H54 (cell line): Measurements from ENCODE around the gene ARMH3.
A peak's percentile ranks its signal among the peaks of the same experiment; 100 is the strongest.
"Not testable (repeated sequence)": the region's sequence is repeated elsewhere in the genome, so short reads cannot be mapped to it uniquely, and the experiment has no call there.

ENCODE experiments used
- DNase-seq: peaks from one replicate; pipeline ENCODE4 v3.0.0; 2011; ENCODE audit warnings: low spot score, mixed read lengths; ENCODE audit not compliant: insufficient read length
- FAIRE-seq: peaks from 3 replicates; lab custom pipeline; 2011; peaks lifted over from hg19 to GRCh38; lab: Jason Lieb, UNC
- POLR2A ChIP-seq: IDR thresholded peaks from 2 replicates; pipeline ENCODE4 v1.6.1; 2011; ENCODE audit warnings: low read depth, mild to moderate bottlenecking, low read length

ARMH3 gene

DNA sequence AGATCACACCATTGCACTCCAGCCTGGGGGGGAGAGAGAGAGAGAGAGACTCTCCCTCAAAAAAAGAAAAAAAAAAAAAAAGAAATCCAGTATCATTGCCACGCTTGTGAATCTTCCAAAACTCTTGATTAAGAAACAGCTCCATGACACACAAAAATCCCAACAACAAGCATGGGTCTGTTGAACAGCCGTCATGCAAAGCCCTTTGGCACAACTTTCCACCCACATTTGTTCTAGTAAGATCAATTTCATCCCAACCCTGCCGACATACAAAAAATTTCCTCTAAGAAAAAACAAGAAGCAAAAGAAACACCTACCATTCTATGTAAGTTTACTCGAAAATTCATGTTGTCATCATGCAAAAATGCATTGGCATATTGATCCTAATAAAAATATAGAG is 62.8 kb downstream of the ARMH3 start:
- FAIRE-seq (no peak), DNase-seq (no peak)
- TF ChIP-seq POLR2A = no peak

DNA sequence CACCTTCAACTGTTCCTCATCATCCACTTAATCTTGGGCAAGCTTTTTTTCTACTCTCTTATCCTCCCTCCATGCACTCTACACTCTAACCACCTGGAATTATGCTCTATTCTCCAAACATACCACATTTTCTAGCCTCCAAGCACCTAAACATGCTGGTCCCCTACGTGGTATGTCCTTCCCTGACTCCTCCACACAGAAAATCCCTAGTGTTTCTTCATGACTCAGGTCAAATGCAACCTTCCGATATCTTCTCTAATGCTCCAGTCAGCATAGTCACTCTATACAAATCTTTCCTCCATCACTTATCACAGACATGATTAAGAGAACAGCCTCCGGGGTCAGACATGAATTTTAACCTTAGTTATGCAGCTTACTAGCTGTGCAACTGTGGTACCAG is 68.8 kb downstream of the ARMH3 start:
- DNase-seq (no peak), FAIRE-seq (no peak)
- no peak for TF ChIP-seq POLR2A

DNA sequence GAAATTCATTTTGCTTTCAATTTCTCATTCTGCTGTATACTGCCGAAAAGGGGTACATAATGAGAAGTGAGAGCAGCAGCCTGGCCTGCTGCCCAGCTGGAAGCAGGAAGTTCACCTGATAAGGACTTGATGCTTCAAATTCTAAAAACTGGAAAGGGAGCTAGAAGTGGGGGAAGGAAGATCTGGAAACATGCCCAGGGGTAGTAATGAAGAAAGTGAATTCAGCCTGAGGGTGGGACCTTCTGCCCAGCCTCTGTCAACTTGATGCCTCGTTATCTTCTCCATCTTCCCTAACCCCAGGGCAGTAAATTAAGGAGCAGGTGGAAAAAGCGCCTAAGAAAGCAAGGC is 69.4 kb downstream of the ARMH3 start:
- TF ChIP-seq POLR2A = no peak
- DNase-seq = no peak
- no peak for FAIRE-seq

DNA sequence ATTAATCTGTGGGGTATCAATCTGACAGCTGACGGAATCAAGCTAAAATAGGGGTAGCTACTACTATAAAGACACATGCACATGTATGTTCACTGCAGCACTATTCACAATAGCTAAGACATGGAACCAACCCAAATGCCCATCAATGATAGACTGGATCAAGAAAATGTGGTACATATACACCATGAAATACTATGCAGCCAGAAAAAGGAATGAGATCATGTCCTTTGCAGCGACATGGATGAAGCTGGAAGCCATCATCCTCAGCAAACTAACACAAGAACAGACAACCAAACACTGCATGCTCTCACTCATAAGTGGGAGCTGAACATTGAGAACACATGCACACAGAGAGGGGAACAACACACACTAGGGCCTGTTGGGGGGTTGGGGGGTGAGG is 75.3 kb downstream of the ARMH3 start:
- not testable (repeated sequence) for FAIRE-seq, DNase-seq

DNA sequence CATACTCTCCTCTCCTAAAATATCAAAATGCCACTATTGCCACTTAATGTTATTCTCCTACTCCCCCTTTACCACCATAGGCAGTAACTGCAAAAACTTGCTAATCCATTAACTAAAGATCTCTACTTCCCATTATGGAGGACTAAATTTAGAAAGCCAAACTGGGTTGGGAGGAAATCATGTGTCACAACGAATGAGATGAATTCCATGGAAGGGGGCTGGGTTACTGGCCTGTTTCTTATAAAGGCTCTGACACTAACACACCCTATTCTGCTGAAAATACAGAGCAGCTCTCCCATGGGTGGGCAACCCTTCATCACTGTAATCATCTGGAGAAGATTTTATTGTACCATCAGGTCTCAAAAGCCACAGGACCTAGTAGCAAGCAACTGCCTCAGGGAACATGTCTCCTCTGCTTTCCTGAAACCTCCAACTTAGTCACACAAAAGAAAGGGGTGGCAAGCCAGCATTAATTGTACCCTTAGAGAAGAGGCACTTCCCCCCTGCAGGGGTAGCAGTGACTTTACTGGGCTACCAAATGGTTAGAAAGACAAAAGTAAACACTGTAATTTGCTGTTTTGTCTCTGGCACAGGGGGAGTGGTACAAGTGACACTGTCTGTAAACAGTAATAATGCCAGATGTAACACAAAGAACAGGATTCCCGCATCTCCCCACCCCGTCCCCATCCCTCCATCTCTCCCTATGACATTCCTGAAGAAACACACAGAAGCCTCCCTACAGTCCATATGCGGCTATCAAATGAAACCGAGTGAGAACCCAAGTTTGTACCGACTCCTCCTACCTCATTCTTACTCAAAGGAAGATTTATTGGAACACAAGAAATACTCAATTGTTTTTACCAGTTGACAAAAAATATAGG is 81.6 kb downstream of the ARMH3 start:
- DNase-seq (no peak), FAIRE-seq (no peak)
- no peak for TF ChIP-seq POLR2A

DNA sequence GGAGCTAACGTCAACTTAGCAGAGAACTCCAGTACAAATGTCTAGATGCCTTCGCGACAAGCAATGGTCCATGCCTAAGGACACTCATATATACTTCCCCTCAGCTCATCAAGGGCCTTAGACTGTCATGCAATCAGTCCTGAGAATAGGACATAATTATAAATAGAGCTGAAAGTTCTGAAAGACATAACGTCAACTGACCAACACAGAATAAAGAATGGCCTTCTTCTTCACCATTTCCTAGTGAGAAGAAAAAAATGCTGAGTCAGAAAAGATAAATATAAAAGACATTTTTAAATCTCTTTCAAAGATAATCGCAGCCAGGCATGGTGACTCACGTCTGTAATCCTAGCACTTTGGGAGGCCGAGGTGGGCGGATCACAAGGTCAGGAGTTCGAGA is 83.2 kb downstream of the ARMH3 start:
- FAIRE-seq (no peak), DNase-seq (no peak)
- TF ChIP-seq POLR2A = no peak

DNA sequence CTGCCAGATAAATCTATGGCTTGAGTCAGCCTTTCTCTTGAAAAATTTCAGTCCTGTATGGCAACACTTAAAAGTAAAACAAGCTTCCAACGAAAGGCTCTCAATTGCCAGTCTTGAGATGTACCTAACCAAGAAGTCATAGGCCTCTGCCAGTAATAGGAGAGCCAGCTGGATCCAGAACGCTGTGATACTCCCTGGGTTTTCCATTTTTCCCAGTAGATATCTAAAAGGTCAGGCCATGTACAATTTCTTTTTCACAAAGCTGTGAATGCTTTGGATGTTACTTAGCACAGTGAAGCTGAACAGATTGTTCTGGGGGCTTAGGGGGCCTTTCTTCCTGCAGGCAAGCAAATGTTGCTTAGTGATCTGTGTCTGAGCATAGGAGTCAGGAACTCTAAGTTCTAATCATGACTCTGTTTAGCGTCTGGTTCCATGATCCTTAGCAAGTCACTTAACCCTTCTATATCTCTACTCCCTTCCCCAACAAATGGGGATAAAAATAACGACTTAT is 86.5 kb downstream of the ARMH3 start:
- no peak for DNase-seq
- FAIRE-seq = no peak
- TF ChIP-seq POLR2A = no peak

DNA sequence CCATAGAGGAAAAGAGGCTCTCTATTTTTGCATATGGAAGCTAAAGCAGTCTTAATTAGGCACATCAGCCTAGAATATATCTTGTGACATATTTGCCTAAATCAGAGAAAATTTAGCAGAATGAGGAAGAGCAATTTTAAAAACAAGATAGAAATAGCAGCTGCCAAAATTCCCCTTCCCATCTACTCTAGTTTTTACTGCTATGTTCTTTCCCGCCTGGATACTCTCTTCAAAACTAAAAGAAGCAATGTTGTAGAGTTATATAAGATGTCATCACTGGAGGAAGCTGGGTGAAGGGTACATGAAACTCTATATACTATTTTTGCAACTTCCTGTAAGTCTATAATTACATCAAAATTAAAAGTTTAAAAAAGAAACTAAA is 87.0 kb downstream of the ARMH3 start:
- no peak for FAIRE-seq
- TF ChIP-seq POLR2A = no peak
- no peak for DNase-seq

DNA sequence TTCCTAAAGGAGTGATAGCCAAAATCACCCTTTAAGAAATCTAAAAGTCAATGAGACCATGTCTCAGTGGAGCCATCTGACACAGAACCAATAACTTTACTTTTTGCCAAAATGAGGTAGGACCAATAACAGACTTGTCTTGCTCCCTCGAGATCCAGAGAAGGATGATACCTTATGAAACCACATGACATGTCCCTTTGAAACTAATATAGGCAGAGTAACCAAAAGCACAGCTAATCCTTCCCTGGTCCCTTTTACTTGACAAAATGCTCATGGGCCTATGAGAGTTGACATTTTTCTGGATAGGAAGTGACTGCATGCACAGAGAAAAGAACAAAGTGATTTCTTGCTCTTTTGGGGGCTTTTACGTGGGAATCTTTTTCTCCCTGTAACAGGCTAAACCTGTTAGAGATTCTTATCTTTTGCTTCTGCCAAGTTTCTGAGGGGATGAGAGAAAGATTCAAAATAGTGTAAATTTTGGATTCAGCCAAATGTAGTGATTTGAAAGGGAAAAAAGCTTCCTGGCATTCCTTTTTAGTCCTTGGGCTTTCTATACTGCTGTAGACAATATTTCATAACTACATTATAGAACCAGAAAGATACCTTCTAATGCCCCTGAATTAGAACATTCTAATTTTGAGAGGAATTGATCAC is 87.6 kb downstream of the ARMH3 start:
- DNase-seq = no peak
- TF ChIP-seq POLR2A = no peak
- FAIRE-seq = no peak

DNA sequence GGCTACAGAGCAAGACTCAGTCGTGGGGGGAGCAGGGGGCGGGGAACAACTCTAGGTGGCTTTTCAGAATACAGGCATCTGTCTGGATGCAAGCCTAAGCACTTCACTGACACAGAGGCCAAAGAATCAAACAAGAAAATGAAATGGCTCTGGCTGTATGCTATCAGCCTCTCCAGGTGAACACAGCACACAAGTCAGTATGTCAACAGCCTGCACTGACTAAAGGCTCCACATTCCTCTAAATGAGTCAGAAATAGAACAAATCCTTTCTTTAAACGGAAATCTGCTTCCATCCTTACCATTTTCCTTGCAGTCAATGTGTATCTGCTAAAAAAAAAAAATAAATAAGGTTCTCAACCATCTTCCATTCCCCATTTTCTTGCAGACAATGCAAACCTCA is 88.3 kb downstream of the ARMH3 start:
- DNase-seq = peak; percentile 42
- FAIRE-seq = peak; percentile 82
- TF ChIP-seq POLR2A = no peak

DNA sequence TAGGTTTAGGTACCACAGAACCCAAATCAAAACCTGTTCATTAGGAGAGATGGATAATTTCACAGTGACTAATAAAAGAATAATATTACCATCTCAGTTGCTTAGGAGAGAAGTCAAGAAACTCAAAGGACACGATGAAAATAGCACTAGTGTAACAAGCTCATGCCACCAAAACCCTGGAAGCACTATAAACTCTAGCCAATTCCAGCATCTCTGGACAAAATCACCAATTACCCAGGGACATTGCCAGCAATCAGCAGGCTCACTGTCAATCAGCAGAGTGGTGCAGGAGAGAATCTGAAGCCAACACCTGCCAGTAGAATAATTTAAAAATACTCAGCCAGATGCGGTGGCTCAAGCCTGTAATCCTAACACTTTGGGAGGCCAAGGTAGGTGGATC is 88.9 kb downstream of the ARMH3 start:
- DNase-seq (no peak), FAIRE-seq (no peak)
- no peak for TF ChIP-seq POLR2A

DNA sequence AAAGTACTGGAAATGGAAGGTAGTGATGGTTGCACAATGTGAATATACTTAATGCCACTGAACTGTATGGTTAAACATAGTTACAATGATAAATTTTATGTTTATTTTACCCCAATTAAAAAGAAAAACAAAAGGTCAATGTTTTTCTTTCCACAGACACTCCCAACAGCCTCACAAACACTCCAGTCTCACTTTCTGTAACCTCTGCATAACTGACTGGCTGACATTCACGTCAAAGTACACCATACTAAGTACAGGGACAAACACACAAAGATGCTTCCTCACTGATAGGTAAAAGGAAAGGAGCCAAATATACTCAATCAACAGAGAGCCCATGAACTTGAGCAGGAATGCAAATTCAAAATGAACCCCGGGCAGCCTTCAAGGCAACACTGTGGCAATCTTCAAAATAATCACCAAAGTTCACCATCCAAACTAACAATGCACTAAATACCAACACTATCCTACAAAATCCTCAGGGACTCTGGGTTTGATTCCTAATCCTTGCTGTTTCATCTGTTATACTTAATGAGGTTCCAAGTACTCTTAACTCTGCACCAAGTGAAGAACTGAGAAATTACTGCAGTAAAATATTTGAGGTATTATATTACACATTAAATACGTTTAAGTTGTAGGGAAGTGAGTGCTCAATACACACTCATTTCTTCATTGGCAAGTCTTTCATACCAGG is 90.8 kb downstream of the ARMH3 start:
- no peak for TF ChIP-seq POLR2A
- FAIRE-seq (no peak), DNase-seq (no peak)

DNA sequence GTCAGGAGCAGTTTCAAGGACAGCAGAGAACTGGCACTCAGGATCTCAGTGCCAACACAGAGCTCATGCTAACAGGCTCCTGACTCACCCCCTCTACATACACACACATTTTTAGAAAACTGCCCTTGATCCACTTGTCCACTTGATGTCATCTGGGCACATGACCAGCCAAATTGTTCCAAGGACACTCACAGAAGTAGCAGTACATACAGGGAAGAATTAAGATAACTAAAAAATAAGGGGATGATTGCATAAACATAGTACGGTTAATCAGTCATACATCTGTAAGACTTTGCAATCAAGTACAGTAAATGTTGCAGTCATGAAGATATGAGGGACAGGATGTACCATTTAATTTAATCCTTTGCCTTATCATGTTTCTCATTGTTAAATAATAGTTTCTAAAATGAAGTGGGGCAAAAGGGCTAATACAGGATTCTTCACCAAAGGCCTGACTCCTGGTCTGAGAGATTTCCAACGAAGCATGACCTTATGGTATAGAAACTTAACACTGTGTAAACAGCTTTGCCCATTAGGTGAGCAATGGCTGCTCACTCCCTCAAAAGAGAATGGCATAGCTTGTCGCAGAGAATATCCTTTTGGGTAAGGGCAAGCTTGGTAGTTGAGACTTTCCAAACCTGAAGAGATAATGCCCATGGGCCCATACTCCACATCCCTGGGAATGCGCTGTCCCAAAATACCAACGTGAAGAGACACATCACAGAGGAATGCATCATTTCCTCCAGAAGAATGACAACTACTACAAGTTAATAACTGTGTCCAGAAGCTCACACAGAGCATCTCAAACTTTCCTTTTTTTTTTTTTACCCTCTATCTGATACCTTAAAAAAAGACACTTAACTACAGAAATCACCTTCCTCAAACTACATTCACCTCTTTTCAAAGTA is 94.1 kb downstream of the ARMH3 start:
- peak; percentile 23 for DNase-seq

More for the DNA sequence above, 94.1 kb downstream of the ARMH3 start:
- no peak for FAIRE-seq
- no peak for TF ChIP-seq POLR2A
